OCI-LY3 (cell line): Measurements from ENCODE around the gene MRPL33.

ENCODE experiments used
- H2AFZ ChIP-seq: fragments of 200-600, 300-600 bp; shearing (Covaris generic); 2 replicates; pipeline ENCODE4 v1.6.0; 2014; ENCODE audit warnings: antibody characterized with exemption, low read depth, low read length
- H3K27ac ChIP-seq: fragments of 200-600, 300-600 bp; sonication (generic); 2 replicates; pipeline ENCODE4 v1.5.1; 2014; ENCODE audit warnings: mild to moderate bottlenecking, low read length, moderate library complexity, mixed read lengths
- H3K27me3 ChIP-seq: fragments of 200-600, 300-600 bp; sonication (generic); 2 replicates; pipeline ENCODE4 v1.6.1; 2014; ENCODE audit warnings: low read depth, low read length, mixed read lengths
- H3K36me3 ChIP-seq: fragments of 200-600, 300-600 bp; sonication (generic); replicated peaks from 2 replicates; pipeline ENCODE3; 2014; ENCODE audit warnings: low read depth, low read length, mixed read lengths
- H3K4me1 ChIP-seq: fragments of 300-600, 200-600 bp; sonication (generic); 2 replicates; pipeline ENCODE4 v1.6.1; 2014; ENCODE audit warnings: low read length, mixed read lengths
- H3K4me2 ChIP-seq: fragments of 200-600, 300-600 bp; sonication (generic); 2 replicates; pipeline ENCODE4 v1.6.1; 2014; ENCODE audit warnings: low read length, mixed read lengths
- H3K4me3 ChIP-seq: fragments of 300-600, 200-600 bp; sonication (generic); 2 replicates; pipeline ENCODE4 v1.5.1; 2014; ENCODE audit warnings: antibody characterized with exemption, mild to moderate bottlenecking, low read length, moderate library complexity
- H3K79me2 ChIP-seq: fragments of 300-600, 200-600 bp; shearing (Covaris generic); 2 replicates; pipeline ENCODE4 v1.6.1; 2014; ENCODE audit warnings: mild to moderate bottlenecking, low read length, mixed read lengths
- H3K9ac ChIP-seq: fragments of 300-600, 200-600 bp; shearing (Covaris generic); 2 replicates; pipeline ENCODE4 v1.6.0; 2014; ENCODE audit warnings: mild to moderate bottlenecking, low read length, moderate library complexity
- H3K9me3 ChIP-seq: fragments of 200-600, 300-600 bp; shearing (Covaris generic); 2 replicates; pipeline ENCODE4 v1.6.1; 2014; ENCODE audit warnings: low read length, mixed read lengths; ENCODE audit not compliant: insufficient read depth
- H4K20me1 ChIP-seq: fragments of 200-600, 300-600 bp; sonication (generic); 2 replicates; pipeline ENCODE4 v1.6.1; 2016; ENCODE audit warnings: low read length, mixed read lengths; ENCODE audit not compliant: insufficient read depth
- EZH2phosphoT487 ChIP-seq: fragments of 200-600 bp; shearing (Covaris generic); IDR thresholded peaks from 2 replicates; pipeline ENCODE4 v1.6.1; 2018; ENCODE audit warnings: antibody characterized with exemption, mixed run types, low read depth
- TF ChIP-seq, protein P1 (sequence below): fragments of 200-600, 300-600 bp; sonication (generic); IDR thresholded peaks from 2 replicates; pipeline ENCODE4 v1.5.1; 2014; ENCODE audit warnings: antibody characterized with exemption, low read length, low read depth

Gene MRPL33

DNA sequence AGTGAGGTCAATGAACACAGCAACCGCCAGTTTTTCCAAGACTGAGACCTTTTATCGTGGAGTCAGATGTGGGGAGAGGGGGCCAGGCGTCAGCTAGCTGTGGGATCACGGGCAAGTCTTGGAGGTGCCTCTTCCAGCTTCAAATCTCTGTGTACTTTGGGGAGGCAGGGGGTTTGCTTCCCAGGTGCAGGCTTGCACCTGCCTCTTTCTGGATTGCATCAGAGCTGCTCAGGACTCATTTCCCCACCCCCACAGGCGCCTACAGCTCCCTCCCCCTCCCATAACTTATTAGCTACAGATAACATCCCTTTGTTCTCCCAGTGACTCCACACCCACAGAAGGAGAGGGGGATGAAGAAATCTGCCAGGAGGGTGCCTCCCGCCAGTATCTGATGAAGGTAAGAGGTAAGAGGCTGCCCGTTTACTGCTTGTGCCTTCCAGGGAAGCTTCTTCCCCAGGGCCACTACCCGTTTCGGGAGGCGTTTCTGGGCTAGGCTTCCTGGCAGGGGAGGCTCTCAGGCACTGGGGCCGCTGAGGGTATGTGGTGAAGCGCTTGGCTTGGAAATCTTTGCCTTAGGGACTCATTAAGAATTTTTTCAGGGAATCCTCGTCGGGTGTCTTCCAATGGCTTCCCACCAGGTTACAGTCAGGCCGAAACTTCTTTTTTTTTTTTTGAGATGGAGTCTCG, 18.8 kb upstream of the MRPL33 start:
- no peaks in the 10 kb centered on the region for H3K36me3 ChIP-seq
- H3K27ac ChIP-seq, result no peak overlapping the region
- H3K9ac ChIP-seq, result peak overlapping the region; percentile 46
- peak overlapping the region; percentile 77 for H3K4me2 ChIP-seq
- peak overlapping the region; percentile 78 for H2AFZ ChIP-seq
- no peak for TF ChIP-seq EZH2phosphoT487
- TF ChIP-seq, protein P1, sequence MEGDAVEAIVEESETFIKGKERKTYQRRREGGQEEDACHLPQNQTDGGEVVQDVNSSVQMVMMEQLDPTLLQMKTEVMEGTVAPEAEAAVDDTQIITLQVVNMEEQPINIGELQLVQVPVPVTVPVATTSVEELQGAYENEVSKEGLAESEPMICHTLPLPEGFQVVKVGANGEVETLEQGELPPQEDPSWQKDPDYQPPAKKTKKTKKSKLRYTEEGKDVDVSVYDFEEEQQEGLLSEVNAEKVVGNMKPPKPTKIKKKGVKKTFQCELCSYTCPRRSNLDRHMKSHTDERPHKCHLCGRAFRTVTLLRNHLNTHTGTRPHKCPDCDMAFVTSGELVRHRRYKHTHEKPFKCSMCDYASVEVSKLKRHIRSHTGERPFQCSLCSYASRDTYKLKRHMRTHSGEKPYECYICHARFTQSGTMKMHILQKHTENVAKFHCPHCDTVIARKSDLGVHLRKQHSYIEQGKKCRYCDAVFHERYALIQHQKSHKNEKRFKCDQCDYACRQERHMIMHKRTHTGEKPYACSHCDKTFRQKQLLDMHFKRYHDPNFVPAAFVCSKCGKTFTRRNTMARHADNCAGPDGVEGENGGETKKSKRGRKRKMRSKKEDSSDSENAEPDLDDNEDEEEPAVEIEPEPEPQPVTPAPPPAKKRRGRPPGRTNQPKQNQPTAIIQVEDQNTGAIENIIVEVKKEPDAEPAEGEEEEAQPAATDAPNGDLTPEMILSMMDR, result no peak
- H3K79me2 ChIP-seq, result no peaks in the 10 kb centered on the region
- H3K27me3 ChIP-seq, result peaks cover 19% of the 10 kb centered on the region; the same call in 1 of the 2 replicates
- no peaks in the 10 kb centered on the region for H4K20me1 ChIP-seq
- H3K4me1 ChIP-seq, result peaks cover 29% of the 10 kb centered on the region
- no peaks in the 10 kb centered on the region for H3K9me3 ChIP-seq
- peak overlapping the region; percentile 74 for H3K4me3 ChIP-seq

DNA sequence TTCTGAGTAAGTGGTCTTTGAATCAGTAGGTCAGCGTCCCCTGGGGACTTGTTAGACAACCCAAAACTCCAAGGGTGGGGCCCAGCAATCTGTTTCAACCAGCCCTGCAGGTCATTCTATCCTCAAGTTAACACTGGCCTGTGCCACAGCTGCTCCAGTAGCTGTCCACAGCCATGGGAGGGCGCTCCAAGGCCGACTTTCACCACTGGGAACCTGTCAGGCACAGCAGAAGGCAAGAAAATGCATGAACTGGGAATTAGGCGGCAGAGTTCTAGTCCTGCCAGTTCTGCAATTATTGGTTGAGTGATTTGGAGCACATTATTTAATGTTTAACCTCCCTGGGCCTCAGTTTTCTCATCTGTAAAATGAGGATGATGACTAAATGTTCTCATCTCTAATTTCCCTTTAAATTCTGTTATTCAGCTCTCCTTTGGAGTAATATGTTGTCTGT, 17.4 kb upstream of the MRPL33 start:
- H3K4me2 ChIP-seq, result no peak overlapping the region
- TF ChIP-seq EZH2phosphoT487, result no peak
- TF ChIP-seq, protein P1, result peak; percentile 94
- no peaks in the 10 kb centered on the region for H3K9me3 ChIP-seq
- H3K4me1 ChIP-seq, result peaks cover 29% of the 10 kb centered on the region
- no peaks in the 10 kb centered on the region for H4K20me1 ChIP-seq
- H3K27ac ChIP-seq, result no peak overlapping the region
- no peak overlapping the region for H3K4me3 ChIP-seq
- no peaks in the 10 kb centered on the region for H3K36me3 ChIP-seq
- peaks cover 5% of the 10 kb centered on the region; the same call in 1 of the 2 replicates for H3K27me3 ChIP-seq
- H3K9ac ChIP-seq, result no peak overlapping the region
- no peaks in the 10 kb centered on the region for H3K79me2 ChIP-seq
- H2AFZ ChIP-seq, result no peak overlapping the region

DNA sequence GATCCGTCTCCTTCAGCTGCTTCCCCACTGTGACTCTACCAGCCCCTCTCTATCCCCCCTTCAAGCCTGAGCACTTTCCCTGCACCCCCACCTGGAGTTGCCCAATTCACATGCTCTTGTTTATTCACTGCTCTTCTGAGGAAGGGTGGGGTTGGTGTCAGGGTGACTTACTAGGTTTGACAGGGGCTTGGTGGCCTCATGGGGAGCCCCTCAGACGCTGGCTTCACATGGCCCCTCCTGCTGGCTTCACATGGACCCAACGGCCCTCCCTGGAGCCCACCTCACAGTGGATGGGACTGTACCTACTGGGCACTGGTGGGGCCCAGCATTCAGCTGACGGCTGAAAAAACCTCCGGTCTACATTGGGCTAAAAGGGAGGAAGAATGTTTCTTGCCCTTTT, 16.7 kb upstream of the MRPL33 start:
- H3K27ac ChIP-seq, result no peak overlapping the region
- H3K9ac ChIP-seq, result no peak overlapping the region
- peaks cover 29% of the 10 kb centered on the region for H3K4me1 ChIP-seq

DNA sequence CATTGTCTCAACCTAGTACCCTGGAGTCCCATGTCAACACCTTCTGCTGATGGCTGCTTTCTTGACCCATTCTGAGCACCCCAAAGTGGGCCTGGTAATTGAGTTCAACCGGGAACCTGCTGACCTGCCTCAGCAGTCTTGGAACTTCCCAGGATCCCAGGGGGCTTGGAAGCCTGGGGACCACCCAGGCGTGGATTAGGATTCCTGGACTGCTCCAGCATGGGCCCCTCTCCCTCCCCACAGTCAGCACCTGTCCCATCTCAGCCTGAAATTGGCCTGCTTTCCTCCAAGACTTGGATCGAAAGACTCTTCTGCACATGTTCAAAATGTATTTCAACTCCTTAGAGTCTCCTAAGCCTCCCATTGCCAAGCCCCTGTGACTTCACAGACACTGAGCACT, 15.4 kb upstream of the MRPL33 start:
- TF ChIP-seq, protein P1, result no peak
- TF ChIP-seq EZH2phosphoT487, result no peak
- H3K79me2 ChIP-seq, result no peaks in the 10 kb centered on the region

More for the DNA sequence above, 16.7 kb upstream of the MRPL33 start:
- Histone ChIP-seq H3K36me3 (no peaks in the 10 kb centered on the region), H3K4me2 (no peak overlapping the region), H3K79me2 (no peaks in the 10 kb centered on the region), H4K20me1 (no peaks in the 10 kb centered on the region), H3K27me3 (no peaks in the 10 kb centered on the region), H3K4me3 (no peak overlapping the region), H3K9me3 (no peaks in the 10 kb centered on the region), H2AFZ (no peak overlapping the region)
- TF ChIP-seq EZH2phosphoT487, result no peak
- TF ChIP-seq, protein P1, result no peak

More for the DNA sequence above, 15.4 kb upstream of the MRPL33 start:
- Histone ChIP-seq H4K20me1 (no peaks in the 10 kb centered on the region), H3K4me2 (no peak overlapping the region), H3K4me1 (peaks cover 29% of the 10 kb centered on the region), H3K27ac (no peak overlapping the region), H3K9me3 (no peaks in the 10 kb centered on the region), H3K27me3 (no peaks in the 10 kb centered on the region), H3K4me3 (no peak overlapping the region), H2AFZ (no peak overlapping the region), H3K36me3 (no peaks in the 10 kb centered on the region), H3K9ac (no peak overlapping the region)
